H1 (cell line): Measurements from ENCODE around the gene SLC24A3. TPM values are rescaled to one million over a fixed set of nuclear protein-coding genes. Genes with fewer than 3 reads are reported as not detected.

Experiments used
- CTCF ChIA-PET: fragments of 300-600 bp; sonication (Branson Sonifier 250); formaldehyde crosslinking; loops from one replicate; lab custom pipeline; 2021; ENCODE audit not compliant: partially characterized antibody; lab: Charles Lee
- POLR2A ChIA-PET: fragments of 300-600 bp; sonication (Branson Sonifier 250); formaldehyde crosslinking; loops from one replicate; lab custom pipeline; 2021; ENCODE audit warnings: inconsistent platforms; ENCODE audit not compliant: partially characterized antibody; lab: Charles Lee
- DNase-seq, 2 experiments: peaks; one replicate each; pipeline versions ENCODE4 v3.0.0 to v3.0.0-alpha.2; 2010 to 2022; ENCODE audit warnings: low spot score in 2 of 2, low read depth in 1 of 2, mixed read lengths in 1 of 2
- FAIRE-seq: peaks from 2 replicates; lab custom pipeline; 2011; peaks lifted over from hg19 to GRCh38; lab: Jason Lieb, UNC
- H2AFZ ChIP-seq: 2 replicates; pipeline ENCODE4 v1.8.1; 2012; ENCODE audit warnings: low read length, inconsistent platforms
- H2AK5ac ChIP-seq: 2 replicates; pipeline ENCODE4 v1.6.1; 2013; ENCODE audit warnings: low read depth, low read length
- H2BK120ac ChIP-seq: replicated peaks from 2 replicates; pipeline ENCODE3; 2013; ENCODE audit warnings: low read depth, low read length, inconsistent platforms
- H2BK12ac ChIP-seq: 2 replicates; pipeline ENCODE4 v1.6.1; 2013; ENCODE audit warnings: low read depth, low read length
- H2BK15ac ChIP-seq: 2 replicates; pipeline ENCODE4 v1.6.1; 2013; ENCODE audit warnings: low read length
- H2BK20ac ChIP-seq: 2 replicates; pipeline ENCODE4 v1.6.1; 2013; ENCODE audit warnings: low read length
- H2BK5ac ChIP-seq: 2 replicates; pipeline ENCODE4 v1.6.1; 2013; ENCODE audit warnings: low read depth, low read length
- H3K14ac ChIP-seq: 2 replicates; pipeline ENCODE4 v1.6.1; 2013; ENCODE audit warnings: inconsistent platforms; ENCODE audit not compliant: insufficient read length
- H3K18ac ChIP-seq: 2 replicates; pipeline ENCODE4 v1.6.1; 2013; ENCODE audit warnings: low read length; ENCODE audit errors: extremely low read depth
- H3K23ac ChIP-seq: 2 replicates; pipeline ENCODE4 v1.6.1; 2013; ENCODE audit warnings: inconsistent platforms; ENCODE audit not compliant: insufficient read length
- H3K23me2 ChIP-seq: 2 replicates; pipeline ENCODE4 v1.6.1; 2013; ENCODE audit warnings: low read depth, low read length
- H3K27ac ChIP-seq: 2 replicates; pipeline ENCODE4 v1.6.1; 2011; ENCODE audit warnings: low read depth, low read length, inconsistent platforms
- H3K27me3 ChIP-seq, 4 experiments: replicated peaks in 1 of 4; 1 replicate in 1 of 4; 2 replicates in 3 of 4; pipeline versions ENCODE4 v1.6.1 to v1.8.1; 2011 to 2013; ENCODE audit warnings: low read length in 3 of 4, mild to moderate bottlenecking in 3 of 4, inconsistent platforms in 2 of 4, mixed read lengths in 2 of 4, moderate library complexity in 1 of 4; ENCODE audit not compliant: control insufficient read depth in 3 of 4, insufficient read depth in 3 of 4; ENCODE audit errors: extremely low read depth in 1 of 4
- H3K36me3 ChIP-seq, 4 experiments: 2 replicates each; pipeline versions ENCODE4 v1.6.1 to v1.8.1; 2011 to 2013; ENCODE audit warnings: mild to moderate bottlenecking in 4 of 4, low read length in 3 of 4, moderate library complexity in 2 of 4, control low read depth in 1 of 4, inconsistent platforms in 1 of 4; ENCODE audit not compliant: insufficient read depth in 4 of 4, control insufficient read depth in 2 of 4
- H3K4ac ChIP-seq: replicated peaks from 2 replicates; pipeline ENCODE3; 2013; ENCODE audit warnings: low read length, low read depth, mixed read lengths, inconsistent platforms; ENCODE audit not compliant: insufficient read length
- H3K4me1 ChIP-seq, 4 experiments: replicated peaks in 1 of 4; 1 replicate in 1 of 4; 2 replicates in 3 of 4; pipeline versions ENCODE4 v1.6.1 to v1.8.1; 2011 to 2013; ENCODE audit warnings: low read length in 3 of 4, inconsistent platforms in 2 of 4, mixed read lengths in 1 of 4; ENCODE audit not compliant: insufficient read depth in 4 of 4, control insufficient read depth in 3 of 4
- H3K4me2 ChIP-seq, 2 experiments: 2 replicates each; pipeline versions ENCODE4 v1.6.1 to v1.8.1; 2011 to 2013; ENCODE audit warnings: low read depth in 2 of 2, low read length in 2 of 2, control low read depth in 1 of 2, inconsistent platforms in 1 of 2, mild to moderate bottlenecking in 1 of 2; ENCODE audit not compliant: insufficient read depth in 1 of 2
- H3K4me3 ChIP-seq, 4 experiments: fragments of 200-600, 300-600 bp in 1 of 4; sonication (generic), shearing (Covaris generic), sonication (Bioruptor Twin) in 1 of 4; 2 replicates each; pipeline versions ENCODE4 v1.5.1 to v1.8.1; 2011 to 2016; ENCODE audit warnings: low read length in 4 of 4, low read depth in 3 of 4, control low read depth in 2 of 4, inconsistent platforms in 2 of 4, mild to moderate bottlenecking in 2 of 4, mixed read lengths in 1 of 4, moderate library complexity in 1 of 4; ENCODE audit not compliant: insufficient read depth in 2 of 4; ENCODE audit errors: extremely low read depth in 1 of 4
- H3K56ac ChIP-seq: replicated peaks from 2 replicates; pipeline ENCODE3; 2013; ENCODE audit warnings: low read depth, mild to moderate bottlenecking, mixed read lengths, low read length, inconsistent platforms; ENCODE audit not compliant: insufficient read length
- H3K79me1 ChIP-seq: 2 replicates; pipeline ENCODE4 v1.6.1; 2013; ENCODE audit warnings: low read depth, low read length, control low read depth
- H3K79me2 ChIP-seq, 2 experiments: 2 replicates each; pipeline versions ENCODE4 v1.6.1 to v1.8.1; 2012 to 2013; ENCODE audit warnings: low read length in 2 of 2, mild to moderate bottlenecking in 2 of 2, inconsistent platforms in 1 of 2; ENCODE audit not compliant: insufficient read depth in 2 of 2, control insufficient read depth in 1 of 2
- H3K9ac ChIP-seq, 4 experiments: replicated peaks in 1 of 4; 1 replicate in 1 of 4; 2 replicates in 3 of 4; pipeline versions ENCODE4 v1.6.1 to v1.8.1; 2011 to 2013; ENCODE audit warnings: low read depth in 3 of 4, low read length in 3 of 4, control low read depth in 2 of 4, mild to moderate bottlenecking in 2 of 4, moderate library complexity in 2 of 4, inconsistent platforms in 1 of 4; ENCODE audit errors: extremely low read depth in 1 of 4
- H3K9me3 ChIP-seq, 2 experiments: 2 replicates each; pipeline versions ENCODE4 v1.6.1 to v1.8.1; 2012 to 2013; ENCODE audit warnings: mild to moderate bottlenecking in 2 of 2, moderate library complexity in 2 of 2, control low read depth in 1 of 2, inconsistent platforms in 1 of 2, low read depth in 1 of 2, low read length in 1 of 2, mixed read lengths in 1 of 2; ENCODE audit not compliant: insufficient read depth in 2 of 2
- H4K20me1 ChIP-seq, 2 experiments: replicated peaks in 1 of 2; 2 replicates each; pipeline versions ENCODE3 to v1.8.1; 2011 to 2013; ENCODE audit warnings: inconsistent platforms in 2 of 2, low read length in 2 of 2, mild to moderate bottlenecking in 1 of 2; ENCODE audit not compliant: insufficient read depth in 2 of 2, control insufficient read depth in 1 of 2
- H4K5ac ChIP-seq: 2 replicates; pipeline ENCODE4 v1.6.1; 2013; ENCODE audit warnings: low read length, low read depth, mixed read lengths, inconsistent platforms; ENCODE audit not compliant: insufficient read length
- H4K8ac ChIP-seq: 2 replicates; pipeline ENCODE4 v1.8.0; 2013; ENCODE audit warnings: mild to moderate bottlenecking, moderate library complexity, low read length, inconsistent platforms; ENCODE audit not compliant: insufficient read depth; ENCODE audit errors: extremely low read depth
- H4K91ac ChIP-seq: replicated peaks from 2 replicates; pipeline ENCODE3; 2013; ENCODE audit warnings: low read length, mixed read lengths, inconsistent platforms; ENCODE audit not compliant: insufficient read length
- MAFK ChIP-seq: IDR thresholded peaks from 2 replicates; pipeline ENCODE4 v1.6.1; 2012; ENCODE audit warnings: low read depth, mild to moderate bottlenecking, improper control_type of control experiment, low read length
- WGBS, 2 experiments: shearing (Covaris generic) in 1 of 2; methylation state at CpG; one replicate each; pipeline versions ENCODE4 v1.1.6 to v1.1.7; 2013 to 2015; ENCODE audit warnings: low lambda C conversion rate in 2 of 2, mixed read lengths in 2 of 2, inconsistent platforms in 1 of 2, low coverage in 1 of 2, missing lambda C conversion rate in 1 of 2; ENCODE audit not compliant: insufficient replicate concordance in 2 of 2, insufficient coverage in 1 of 2, insufficient read length in 1 of 2; ENCODE audit errors: extremely low coverage in 1 of 2, missing lambda C conversion rate in 1 of 2; 5-methylcytosine and 5-hydroxymethylcytosine counted together
- polyA plus RNA-seq, 7 experiments: library from polyadenylated mRNA; depleted of rRNA in 3 of 7; stranded (reverse) in 5 of 7; unstranded in 2 of 7; fragments of >200 nt in 5 of 7; fragments of 200-250 nt in 2 of 7; gene quantifications; 1 replicate in 5 of 7; 2 replicates in 1 of 7; 4 replicates in 1 of 7; pipeline versions ENCODE4 v1.2.1 to v1.2.3, GENCODE V29; 2011 to 2013; ENCODE audit warnings: missing spikeins in 2 of 7, mixed read lengths in 2 of 7
- total RNA-seq: library from RNA; stranded (reverse); fragmentation: NEBNext Ultra II Directional; extraction: Animal tissue kit (Norgen Biotek cat#: 25700); gene quantifications from 2 replicates; pipeline ENCODE4 v1.2.1, GENCODE V29; 2021

The SLC24A3 gene
- total and polyA plus RNA-seq, 2 of the 8 experiments (the other 6 are each of a cell fraction or from before 2014, with no cell fraction given), result 4.5 to 6.3 TPM

- Histone ChIP-seq H4K91ac (no peak overlapping the region), H4K20me1 (no peaks in the 10 kb centered on the region), H2BK5ac (no peak overlapping the region), H3K27ac (no peak overlapping the region), H2AFZ (no peak overlapping the region), H2BK12ac (no peak overlapping the region), H3K4me3 (no peak overlapping the region), H3K4ac (no peak overlapping the region), H2BK120ac (no peak overlapping the region), H4K5ac (no peak overlapping the region), H3K4me2 (no peak overlapping the region), H3K18ac (no peak overlapping the region), H3K56ac (no peak overlapping the region), H3K23ac (no peak overlapping the region), H2BK15ac (no peak overlapping the region), H3K23me2 (no peaks in the 10 kb centered on the region), H4K8ac (no peak overlapping the region), H3K79me1 (no peaks in the 10 kb centered on the region), H3K79me2 (no peaks in the 10 kb centered on the region), H3K14ac (no peak overlapping the region), H3K9me3 (no peaks in the 10 kb centered on the region), H2AK5ac (no peak overlapping the region), H2BK20ac (no peak overlapping the region), H3K27me3 (no peaks in the 10 kb centered on the region), H3K4me1 (no peaks in the 10 kb centered on the region; a peak in 1 of 7 replicates), H3K36me3 (no peaks in the 10 kb centered on the region), H3K9ac (no peak overlapping the region)
- 89% methylated on average over 12 of the region's 12 CpGs; no CpG with 5 or more reads in 1 of the 2 experiments for WGBS, 2 experiments
- DNase-seq (no peak), FAIRE-seq (no peak)
- no peak for TF ChIP-seq MAFK
- POLR2A ChIA-PET, result no interaction called here
- CTCF ChIA-PET, result interaction anchor here (1.2 kb wide), 1 partner anchor 23 kb away, joined by 3 read pairs; no protein-coding TSS in a partner anchor
Measured at GRCh38 chr20:19495905-19496703, 283.7 kb downstream of the SLC24A3 start.
